Midbrain (tissue), 1 donor: ENCODE data around the gene ZNF764.
"Not testable (repeated sequence)": the region's sequence is repeated elsewhere in the genome, so short reads cannot be mapped to it uniquely, and the experiment has no call there.

Experiments
- DNase-seq: peaks from one replicate; lab custom pipeline; 2025; lab: John Stamatoyannopoulos, UW

The ZNF764 gene

DNA sequence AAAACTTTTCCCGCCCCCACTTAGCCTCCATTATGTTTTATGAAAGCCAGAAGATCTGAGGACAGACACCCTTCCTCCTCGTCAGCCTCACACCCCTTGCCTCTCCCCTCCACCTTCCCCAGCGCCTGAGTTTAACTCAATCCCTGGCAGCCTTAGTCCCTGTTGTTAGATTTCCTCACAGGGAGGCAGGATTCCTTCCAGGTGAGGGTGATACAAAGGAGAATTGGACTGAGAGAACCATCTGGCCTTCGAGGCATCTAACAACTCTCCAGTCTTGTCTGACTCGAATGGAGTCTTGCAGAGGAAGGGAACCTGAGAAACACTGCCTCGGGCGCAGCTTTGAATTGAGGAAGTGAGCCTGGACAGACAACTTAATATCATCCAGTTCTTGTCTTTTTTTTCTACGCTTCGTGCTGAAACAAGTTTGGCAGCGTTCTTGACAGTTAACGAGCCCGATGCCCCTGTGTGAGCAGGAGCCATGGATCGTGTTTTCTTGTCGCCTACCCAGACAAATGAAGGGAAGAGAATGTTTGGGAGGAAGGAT lies 30.5 kb downstream of the ZNF764 start:
- DNase-seq = peak; percentile 53

DNA sequence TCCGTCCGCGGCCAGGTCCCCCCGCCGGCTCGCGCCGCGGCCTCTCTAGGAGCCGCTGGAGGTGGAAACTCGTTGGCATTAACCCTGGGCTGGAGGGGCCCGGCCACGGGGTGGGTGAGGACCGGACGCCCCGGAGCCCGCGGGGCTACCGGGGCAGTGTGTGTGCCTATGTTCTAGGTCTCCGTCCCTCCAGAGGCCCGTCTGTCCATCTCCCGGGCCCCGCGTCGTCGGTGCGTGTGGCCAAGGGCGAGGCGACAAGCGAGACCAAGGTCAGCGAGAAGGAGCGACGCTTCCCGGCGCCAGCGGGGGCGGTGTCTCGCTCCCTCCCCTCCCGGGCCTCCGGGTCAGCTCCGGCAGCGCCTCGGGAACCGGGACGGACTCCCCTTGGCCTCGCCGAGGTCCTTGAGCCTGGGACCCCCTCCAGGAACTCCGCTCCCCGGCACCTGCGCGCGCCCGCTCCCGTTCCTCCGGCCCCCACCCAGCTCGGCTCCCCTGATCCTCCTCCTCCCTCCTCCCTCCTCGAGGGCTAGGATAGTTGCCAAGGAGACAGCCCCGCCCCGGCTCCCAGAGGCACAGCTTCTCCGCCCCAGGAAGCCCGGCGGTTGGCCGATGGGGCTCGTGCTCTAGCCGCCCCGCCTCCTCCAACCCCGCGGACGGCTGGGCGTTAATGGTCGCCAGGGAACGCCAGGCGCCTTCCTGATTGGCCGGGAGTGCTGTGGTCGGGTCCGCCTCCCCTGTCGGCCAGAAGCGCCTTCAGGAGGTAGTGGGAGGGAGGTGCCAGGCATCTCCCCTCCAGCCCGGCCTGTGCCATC lies 31.1 kb downstream of the ZNF764 start:
- DNase-seq = peak; percentile 98

DNA sequence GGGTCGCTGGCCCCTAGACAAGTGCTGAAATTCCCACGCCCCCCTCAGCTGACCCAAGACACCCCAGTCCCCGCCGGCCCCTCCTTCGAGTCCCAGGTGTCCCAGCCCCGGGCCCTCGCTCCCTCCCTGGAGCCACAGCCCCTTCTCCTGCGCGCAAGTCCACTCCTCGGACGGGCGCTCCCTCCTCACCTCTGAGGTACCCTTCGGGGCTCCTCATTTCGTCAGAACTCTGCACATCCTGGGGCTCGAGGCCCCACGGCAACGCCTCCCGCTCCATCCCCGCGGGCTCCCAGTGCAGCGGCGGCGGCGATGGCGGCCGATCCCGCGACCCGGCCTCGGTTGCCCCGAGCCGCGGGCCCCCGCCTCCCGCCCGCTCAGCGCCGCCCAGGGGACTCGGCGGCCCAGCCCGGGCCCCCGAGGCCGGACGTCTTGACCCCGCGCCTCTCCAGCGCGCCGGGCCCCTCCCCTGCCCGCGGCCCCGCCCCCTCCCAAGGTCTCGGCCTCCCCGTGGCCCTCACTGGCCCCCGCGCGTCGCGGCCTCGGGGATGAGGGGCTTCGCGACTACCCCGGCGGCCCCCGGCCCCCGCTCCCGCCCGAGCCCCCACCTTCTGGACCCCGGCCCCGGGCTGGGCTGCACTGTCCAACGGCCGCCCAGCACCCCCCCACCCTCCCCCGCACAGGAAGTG lies 31.9 kb downstream of the ZNF764 start, which contains the start of gene ZNF768:
Gene ZNF768 (minus strand): TSS at position 430 of the 686 bp plus-strand sequence. CDS start 153 bp downstream, at position 277.
- DNase-seq = peak; percentile 76

DNA sequence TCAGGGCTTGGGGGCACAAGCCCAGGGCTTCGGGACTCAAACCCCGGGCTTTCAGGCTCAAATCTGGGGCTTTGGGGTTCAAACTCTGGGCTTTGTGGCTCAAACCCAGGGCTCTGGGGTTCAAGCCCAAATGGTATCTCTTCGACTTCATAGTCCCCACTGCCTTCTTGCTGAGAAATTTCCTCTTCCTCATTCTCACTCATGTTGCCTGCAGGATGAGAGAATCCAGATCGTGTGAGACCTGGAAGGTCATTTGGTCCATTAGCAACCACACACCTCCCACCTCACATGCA lies 32.4 kb downstream of the ZNF764 start:
- DNase-seq = no peak

DNA sequence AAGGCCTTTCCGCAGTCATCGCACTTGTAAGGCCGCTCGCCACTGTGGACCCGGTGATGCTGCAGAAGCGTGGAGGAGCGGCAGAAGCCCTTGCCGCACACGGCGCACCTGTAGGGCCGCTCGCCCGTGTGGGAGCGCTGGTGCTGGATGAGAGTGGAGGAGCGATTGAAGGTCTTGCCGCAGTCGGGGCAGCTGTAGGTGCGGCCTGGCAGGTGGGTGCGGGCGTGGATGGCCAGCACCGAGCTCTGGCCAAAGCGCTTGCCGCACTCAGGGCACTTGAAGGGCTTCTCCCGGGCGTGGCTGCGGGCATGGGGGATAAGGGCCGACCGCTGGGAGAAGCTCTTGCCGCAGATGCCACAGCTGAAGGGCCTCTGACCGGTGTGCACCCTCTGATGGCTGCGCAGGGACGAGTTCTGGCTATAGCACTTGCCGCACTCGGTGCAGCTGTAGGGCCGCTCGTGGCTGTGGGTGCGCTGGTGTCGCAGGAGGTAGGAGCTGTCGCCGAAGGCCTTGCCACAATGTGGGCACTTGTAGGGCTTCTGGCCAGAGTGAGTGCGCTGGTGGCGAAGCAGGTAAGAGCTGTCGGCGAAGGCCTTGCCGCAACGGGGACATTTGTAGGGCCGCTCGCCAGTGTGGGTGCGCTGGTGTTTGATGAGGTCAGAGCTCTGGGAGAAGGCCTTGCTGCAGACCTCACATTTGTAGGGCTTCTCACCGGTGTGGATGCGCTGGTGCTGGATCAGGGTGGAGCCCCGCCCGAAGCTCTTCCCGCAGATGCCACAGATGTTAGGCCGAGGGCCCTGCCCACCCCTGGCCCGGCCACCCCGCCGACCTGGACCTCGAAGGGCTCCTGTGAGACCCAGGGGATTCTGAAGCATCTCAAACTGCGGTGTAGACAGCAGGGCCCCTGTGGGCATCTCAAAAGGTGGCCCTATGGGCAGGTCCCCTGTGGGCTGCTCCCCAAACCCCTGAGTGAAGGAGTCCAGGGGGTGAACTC lies 33.3 kb downstream of the ZNF764 start:
- no peak for DNase-seq

DNA sequence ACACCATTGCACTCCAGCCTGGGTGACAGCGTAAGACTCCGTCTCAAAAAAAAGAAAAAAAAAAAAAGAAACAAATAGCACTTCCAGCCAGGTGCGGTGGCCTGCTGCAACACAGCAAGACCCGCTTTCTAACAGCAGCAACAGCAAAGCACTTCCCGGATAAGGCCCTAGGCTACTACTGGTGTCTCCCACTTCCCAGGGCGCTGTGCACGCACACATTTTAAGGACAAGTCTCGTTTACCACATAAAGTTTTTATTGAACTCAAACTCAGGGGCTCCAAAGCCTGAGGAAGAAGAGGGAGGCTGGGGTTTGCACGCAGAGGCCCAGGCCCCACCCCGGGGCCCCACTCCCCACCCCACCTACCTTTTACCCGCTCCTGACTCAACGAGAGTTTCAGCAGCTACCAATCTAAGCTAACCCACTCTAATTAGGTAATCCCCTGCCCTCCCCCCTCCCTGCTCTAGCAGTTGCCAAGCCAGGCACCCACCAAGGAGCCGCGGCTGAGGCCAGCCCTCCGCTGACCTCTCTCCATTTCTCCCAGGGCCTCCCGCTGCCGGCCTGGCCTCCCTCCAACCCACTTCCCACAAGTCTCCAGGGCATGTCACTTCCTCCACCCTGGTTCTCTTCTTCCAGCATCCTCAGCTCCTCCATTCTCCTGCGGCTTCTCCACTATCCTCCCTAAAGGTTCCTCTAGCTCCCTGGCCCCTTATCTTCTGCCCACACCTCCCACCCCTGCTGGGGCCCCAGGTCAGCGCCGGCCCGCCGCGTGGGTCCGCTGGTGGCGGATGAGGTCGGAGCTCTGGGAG lies 34.2 kb downstream of the ZNF764 start:
- DNase-seq = peak; percentile 2

DNA sequence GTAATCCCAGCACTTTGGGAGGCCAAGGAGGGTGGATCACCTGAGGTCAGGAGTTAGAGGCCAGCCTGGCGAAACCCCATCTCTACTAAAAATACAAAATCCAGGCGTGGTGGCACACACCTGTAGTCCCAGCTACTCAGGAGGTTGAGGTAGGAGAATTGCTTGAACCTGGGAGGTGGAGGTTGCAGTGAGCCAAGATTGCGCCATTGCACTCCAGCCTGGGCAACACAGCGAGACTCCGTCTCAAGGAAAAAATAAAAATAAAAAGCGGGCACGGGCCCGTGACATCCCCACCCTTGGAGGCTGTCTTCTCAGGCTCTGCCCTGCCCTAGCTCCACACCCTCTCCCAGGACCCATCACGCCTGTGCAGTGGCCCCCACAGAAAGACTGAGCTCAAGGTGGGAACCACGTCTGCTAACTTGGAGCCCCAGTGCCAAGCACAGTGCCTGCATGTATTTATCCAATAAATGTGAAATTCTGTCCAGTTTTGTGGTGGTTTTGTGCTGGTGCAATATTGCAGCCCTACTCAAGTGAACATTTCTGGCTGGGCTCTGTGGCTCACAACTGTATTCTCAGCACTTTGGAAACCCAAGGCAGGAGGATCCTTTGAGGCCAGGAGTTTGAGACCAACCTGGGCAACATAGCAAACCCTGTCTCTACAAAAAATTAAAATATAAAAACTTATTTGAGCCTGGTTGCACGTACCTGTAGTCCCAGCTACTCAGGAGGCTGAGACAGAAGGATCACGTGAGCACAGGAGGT lies 35.3 kb downstream of the ZNF764 start:
- not testable (repeated sequence) for DNase-seq

DNA sequence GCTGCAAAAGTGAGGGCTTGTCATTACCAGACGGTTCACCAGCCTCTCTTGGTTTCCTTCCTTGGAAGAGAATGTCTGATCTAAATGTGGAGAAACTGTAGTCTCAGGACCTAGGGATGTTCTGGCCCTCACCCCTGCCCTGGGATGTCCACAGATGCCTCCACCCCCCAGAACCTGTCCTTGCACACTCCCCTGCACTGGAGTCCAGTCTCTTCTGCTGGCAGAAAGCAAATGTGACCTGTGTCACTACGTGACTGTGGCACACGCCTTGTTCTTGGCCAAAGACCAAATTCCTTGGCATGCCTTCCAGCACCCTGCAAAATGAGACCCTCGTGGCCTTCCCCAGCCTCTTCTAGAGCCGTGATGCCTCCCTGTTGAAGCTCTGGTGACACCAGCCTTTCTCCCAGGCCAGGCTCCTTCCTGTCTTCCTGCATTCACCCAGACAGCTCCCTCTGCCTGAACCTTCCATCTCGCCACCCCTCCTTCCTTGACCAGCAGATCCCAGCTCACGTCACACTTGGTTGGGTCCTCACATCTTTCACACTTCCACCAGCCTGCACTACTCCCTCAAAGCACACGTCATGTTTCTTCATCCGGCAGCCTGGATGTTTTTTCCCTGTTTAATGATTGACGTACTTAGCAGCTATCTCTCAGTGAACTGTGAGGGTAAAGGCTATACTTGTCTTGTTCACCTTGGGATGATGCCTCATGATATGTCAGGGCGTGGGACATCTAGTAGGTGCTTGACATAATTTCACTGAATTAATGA lies 36.1 kb downstream of the ZNF764 start:
- no peak for DNase-seq

DNA sequence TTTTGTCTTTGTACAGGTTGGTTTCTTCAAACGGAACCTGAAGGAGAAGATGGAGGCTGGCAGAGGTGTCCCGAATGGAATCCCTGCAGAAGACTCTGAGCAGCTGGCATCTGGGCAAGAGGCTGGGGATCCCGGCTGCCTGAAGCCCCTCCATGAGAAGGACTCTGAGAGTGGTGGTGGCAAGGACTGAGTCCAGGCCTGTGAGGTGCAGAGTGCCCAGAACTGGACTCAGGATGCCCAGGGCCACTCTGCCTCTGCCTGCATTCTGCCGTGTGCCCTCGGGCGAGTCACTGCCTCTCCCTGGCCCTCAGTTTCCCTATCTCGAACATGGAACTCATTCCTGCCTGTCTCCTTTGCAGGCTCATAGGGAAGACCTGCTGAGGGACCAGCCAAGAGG lies 36.7 kb downstream of the ZNF764 start:
- no peak for DNase-seq

DNA sequence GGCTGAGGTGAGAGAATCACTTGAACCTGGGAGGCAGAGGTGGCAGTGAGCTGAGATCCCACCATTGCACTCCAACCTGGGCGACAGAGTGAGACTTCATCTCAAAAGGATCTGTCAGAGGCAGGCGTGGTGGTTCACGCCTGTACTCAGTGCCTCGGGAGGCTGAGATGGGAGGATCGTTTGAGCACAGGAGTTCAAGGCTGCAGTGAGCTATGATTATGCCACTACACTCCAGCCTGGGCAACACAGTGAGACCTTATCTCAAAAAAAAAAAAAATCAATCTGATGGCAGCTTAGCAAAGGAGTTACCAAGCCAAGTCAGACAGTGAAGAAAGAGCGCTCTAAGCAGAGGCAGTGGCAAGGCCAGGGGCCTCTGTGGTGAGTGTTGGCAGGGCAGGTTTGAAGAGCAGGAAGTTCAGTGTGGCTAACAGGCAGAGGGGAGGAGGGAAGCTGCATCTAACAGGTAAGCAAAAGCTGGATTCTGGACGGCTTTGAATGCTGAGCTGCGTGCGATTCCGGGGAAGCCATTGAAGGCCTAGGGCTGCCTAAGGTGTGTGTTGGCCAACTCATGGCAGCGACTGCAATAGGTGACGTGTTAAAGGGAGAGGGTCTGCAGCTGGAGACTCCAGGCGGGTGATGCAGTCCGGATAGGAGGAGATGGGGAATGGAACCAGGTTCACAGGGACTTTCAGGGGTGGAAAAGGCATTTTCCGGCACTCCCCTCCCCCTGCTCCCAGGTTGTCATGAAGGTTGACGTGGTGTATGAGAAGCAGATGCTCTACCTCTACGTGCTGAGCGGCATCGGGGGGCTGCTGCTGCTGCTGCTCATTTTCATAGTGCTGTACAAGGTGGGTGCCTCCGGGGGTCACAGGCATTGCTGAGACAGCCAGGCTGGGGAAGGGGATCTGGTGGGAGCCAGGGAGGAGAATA lies 38.8 kb downstream of the ZNF764 start:
- no peak for DNase-seq

DNA sequence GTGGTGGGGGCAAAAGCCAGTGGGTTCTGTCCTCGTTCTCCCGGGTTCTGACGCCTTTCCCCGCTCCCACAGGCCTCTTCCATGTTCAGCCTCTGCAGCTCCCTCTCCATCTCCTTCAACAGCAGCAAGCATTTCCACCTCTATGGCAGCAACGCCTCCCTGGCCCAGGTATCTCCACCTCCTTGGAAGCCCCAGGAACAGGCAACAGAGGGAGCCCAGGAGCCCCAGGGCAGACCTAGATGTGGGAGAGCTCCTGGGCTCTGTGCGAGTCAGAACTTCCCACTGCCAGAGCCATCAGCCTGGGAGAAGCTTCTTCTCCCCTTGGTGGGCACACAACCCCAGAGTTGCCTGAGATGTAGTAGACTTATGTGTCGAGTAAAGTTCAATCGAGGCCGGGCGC lies 39.6 kb downstream of the ZNF764 start:
- DNase-seq = no peak

DNA sequence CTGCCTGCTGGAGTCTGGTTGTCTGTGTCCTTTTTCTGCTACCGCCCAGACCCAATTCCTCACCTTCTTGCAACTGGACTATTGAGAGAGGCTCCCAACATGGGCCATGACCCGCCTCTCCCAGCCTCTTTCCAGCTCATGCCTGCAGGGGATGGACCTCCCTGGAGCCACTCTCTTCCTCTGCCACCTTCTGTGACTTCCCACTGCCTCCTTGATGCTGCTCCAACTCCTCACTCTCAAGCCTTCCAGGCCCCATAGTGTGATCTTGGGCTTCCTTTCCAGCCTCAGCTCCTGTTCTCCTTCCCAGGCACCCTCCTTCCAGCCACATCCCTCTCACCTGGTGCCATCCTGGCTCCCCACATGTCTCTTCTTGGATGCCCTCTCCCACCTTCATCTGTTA lies 42.9 kb downstream of the ZNF764 start:
- DNase-seq = no peak

DNA sequence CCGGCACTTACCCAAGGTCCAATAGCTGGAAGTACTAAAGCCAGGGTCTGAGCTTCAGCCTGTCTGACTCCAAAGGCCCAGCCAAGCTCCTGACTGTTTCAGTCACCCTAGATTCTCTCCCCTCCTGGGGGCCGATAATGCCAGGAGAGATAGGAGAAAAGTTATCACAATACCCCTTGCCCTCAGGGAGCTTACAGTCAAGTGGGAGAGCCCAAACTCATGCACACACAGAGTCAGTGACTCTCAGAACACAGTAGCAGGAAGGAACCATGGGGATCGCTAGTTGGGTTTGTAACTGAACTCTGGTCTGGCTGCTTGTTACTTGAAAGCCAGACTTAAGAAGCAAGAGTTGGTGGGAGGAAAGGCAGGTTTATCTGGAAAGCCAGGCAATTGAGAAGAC lies 46.7 kb downstream of the ZNF764 start:
- no peak for DNase-seq

DNA sequence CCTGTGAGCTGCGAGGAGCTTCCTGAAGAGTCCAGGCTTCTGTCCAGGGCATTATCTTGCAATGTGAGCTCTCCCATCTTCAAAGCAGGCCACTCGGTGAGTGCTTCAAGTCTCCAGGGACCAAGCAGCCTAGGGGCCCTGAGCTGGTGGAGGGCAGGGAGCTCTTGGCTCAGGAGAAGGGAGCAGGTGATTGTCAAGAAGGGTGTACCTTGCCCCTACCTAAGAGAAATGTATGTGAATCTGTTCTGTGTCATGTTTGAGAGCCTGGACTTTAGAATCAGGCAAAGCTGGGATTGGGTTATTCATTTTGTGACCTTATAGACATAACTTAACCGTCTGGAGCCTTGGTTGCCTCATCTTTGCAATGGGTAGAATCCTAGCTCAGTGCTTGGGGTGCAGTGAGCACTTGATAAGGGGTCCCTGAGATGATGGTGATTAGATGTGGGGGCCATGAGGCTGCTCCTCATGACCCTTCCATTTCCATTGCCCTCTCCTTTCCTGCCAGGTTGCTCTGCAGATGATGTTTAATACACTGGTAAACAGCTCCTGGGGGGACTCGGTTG lies 47.7 kb downstream of the ZNF764 start:
- no peak for DNase-seq

DNA sequence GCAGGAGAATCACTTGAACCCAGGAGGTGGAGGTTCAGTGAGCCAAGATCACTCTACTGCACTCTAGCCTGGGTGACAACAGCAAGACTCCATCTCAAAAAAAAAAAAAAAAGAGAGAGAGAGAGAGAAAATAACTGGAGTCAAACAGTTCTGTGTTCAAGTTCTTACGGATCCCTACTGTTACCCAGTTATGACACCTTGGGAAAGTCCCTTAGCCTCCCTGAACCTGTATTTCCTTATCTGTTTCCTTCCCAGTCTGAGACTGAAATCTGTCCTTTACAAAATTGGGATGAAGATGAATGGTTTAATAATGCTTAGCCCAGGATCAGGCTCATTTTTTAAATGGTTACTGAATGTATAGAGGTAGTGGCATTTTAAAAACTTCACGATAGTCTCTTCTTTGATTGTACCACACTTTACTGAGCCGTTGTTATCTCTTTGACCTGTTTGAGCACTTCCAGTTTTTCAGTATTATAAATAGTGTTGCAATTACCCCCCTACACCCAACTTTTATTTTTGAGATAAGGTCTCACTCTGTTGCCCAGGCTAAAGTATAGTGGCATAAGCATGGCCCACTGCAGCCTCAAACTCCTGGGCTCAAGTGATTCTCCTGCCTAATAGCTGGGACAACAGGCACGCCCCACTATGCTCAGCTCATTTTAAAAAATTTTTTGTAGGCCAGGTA lies 49.0 kb downstream of the ZNF764 start:
- DNase-seq = no peak
